GM12878 (cell line): Measurements from ENCODE around the gene PLEKHG2. TPM values are rescaled to one million over a fixed set of nuclear protein-coding genes. Genes with fewer than 3 reads are reported as not detected.

ENCODE experiments used
- ASH2L ChIP-seq: fragments of 300-600, 200-600 bp; sonication (generic); IDR thresholded peaks from 2 replicates; pipeline ENCODE4 v1.6.1; 2017; ENCODE audit warnings: low read depth, mild to moderate bottlenecking, borderline replicate concordance
- ATF3 ChIP-seq: IDR thresholded peaks from 2 replicates; pipeline ENCODE4 v1.6.1; 2011; ENCODE audit warnings: low read depth, mild to moderate bottlenecking, low read length, moderate library complexity, borderline replicate concordance; ENCODE audit errors: extremely low read depth
- BCL11A ChIP-seq: IDR thresholded peaks from 2 replicates; pipeline ENCODE4 v1.6.1; 2011; ENCODE audit warnings: low read depth, low read length
- CBX5 ChIP-seq: sonication (generic); IDR thresholded peaks from 2 replicates; pipeline ENCODE4 v1.6.1; 2016; ENCODE audit warnings: low read depth, moderate library complexity, mild to moderate bottlenecking, inconsistent platforms
- CUX1 ChIP-seq: IDR thresholded peaks from 2 replicates; pipeline ENCODE4 v1.6.1; 2012; ENCODE audit warnings: improper control_type of control experiment, low read depth, low read length; ENCODE audit not compliant: insufficient replicate concordance
- FOS ChIP-seq: IDR thresholded peaks from 3 replicates; pipeline ENCODE4 v1.6.1; 2011; ENCODE audit warnings: borderline replicate concordance; ENCODE audit not compliant: insufficient read length; ENCODE audit errors: extremely low read depth
- JUND ChIP-seq: IDR thresholded peaks from 2 replicates; pipeline ENCODE4 v1.6.1; 2012; ENCODE audit warnings: low read depth, mild to moderate bottlenecking, low read length, improper control_type of control experiment, moderate library complexity
- NFXL1 ChIP-seq: fragments of 450-650 bp; IDR thresholded peaks from 2 replicates; pipeline ENCODE4 v1.6.1; 2017; ENCODE audit warnings: antibody characterized with exemption, mild to moderate bottlenecking, borderline replicate concordance
- POU2F2 ChIP-seq: IDR thresholded peaks from 3 replicates; pipeline ENCODE4 v1.6.1; 2011; ENCODE audit warnings: low read depth, mild to moderate bottlenecking, low read length, borderline replicate concordance
- SIN3A ChIP-seq: IDR thresholded peaks from 2 replicates; pipeline ENCODE4 v1.6.1; 2012; ENCODE audit warnings: low read depth, low read length, improper control_type of control experiment
- SKIL ChIP-seq: fragments of 450-650 bp; IDR thresholded peaks from 2 replicates; pipeline ENCODE4 v1.6.1; 2017; ENCODE audit warnings: mild to moderate bottlenecking, low read depth, inconsistent platforms; ENCODE audit not compliant: poor library complexity, severe bottlenecking
- SRF ChIP-seq, 2 experiments: IDR thresholded peaks; 2 replicates each; pipeline ENCODE4 v1.6.1; 2011; ENCODE audit warnings: low read depth in 2 of 2, low read length in 2 of 2, mild to moderate bottlenecking in 1 of 2, moderate library complexity in 1 of 2
- polyA plus RNA-seq, 11 experiments: library from polyadenylated mRNA; depleted of rRNA in 4 of 11; unstranded in 6 of 11; stranded (reverse) in 5 of 11; fragments of >200 nt; fragmentation: Nextera tagmentation in 4 of 11; fragmentation: Illumina TruSeq in 1 of 11; extraction: Ambion mirVana in 4 of 11; extraction: Trizol in 1 of 11; gene quantifications; 1 replicate in 1 of 11; 2 replicates in 10 of 11; pipeline versions ENCODE4 v1.2.1 to v1.2.3, GENCODE V29; 2011 to 2016; ENCODE audit warnings: inconsistent platforms in 2 of 11, missing spikeins in 2 of 11, low read depth in 1 of 11
- total RNA-seq, 4 experiments: library from RNA; depleted of rRNA in 3 of 4; stranded (reverse); fragments of >200 nt in 3 of 4; fragmentation: Illumina TruSeq in 1 of 4; extraction: Trizol in 1 of 4; gene quantifications; 2 replicates each; pipeline versions ENCODE4 v1.2.1 to v1.2.3, GENCODE V29; 2013 to 2021

The PLEKHG2 gene
- total and polyA plus RNA-seq, 10 of the 15 experiments (the other 5 are each of a cell fraction or from before 2014, with no cell fraction given), result 3.0 to 62.5 (median 17.2) TPM

- no peak for TF ChIP-seq CUX1
- no peak for TF ChIP-seq CBX5
- no peak for TF ChIP-seq BCL11A
- no peak for TF ChIP-seq ASH2L
- no peak for TF ChIP-seq SIN3A
- no peak for TF ChIP-seq POU2F2
- TF ChIP-seq ATF3, result no peak
- no peak for TF ChIP-seq NFXL1
- TF ChIP-seq SKIL, result no peak
- TF ChIP-seq FOS, result no peak
- TF ChIP-seq JUND, result no peak
- no peak for TF ChIP-seq SRF (IDR thresholded peaks at IDR 0.05; ENCODE audit: low read depth in 2 of 2, low read length in 2 of 2)
These were observed 8.3 kb downstream of the PLEKHG2 start (continued) for GRCh38 chr19:39420769-39421168.
